HG03175 (cell line): Measurements from ENCODE around the gene PYGB.
A peak's percentile ranks its signal among the peaks of the same experiment; 100 is the strongest.

ENCODE experiments used
- ATAC-seq: cut with Tn5 transposase; IDR thresholded peaks from one replicate; pipeline ENCODE4 v1.9.1; 2021; ENCODE audit warnings: mild to moderate bottlenecking, moderate library complexity; ENCODE audit not compliant: unreplicated experiment

Gene PYGB

GRCh38 chr20:25247956-25248785, at the start of gene PYGB:
PYGB (plus strand) TSS chr20:25248085; CDS start chr20:25248179, 94 bp downstream.
- peak; percentile 63 for ATAC-seq

- no peak for ATAC-seq
Measured at GRCh38 chr20:25198663-25199383, 49.1 kb upstream of the PYGB start.

- ATAC-seq, result no peak
Measured at GRCh38 chr20:25199473-25200260, 48.2 kb upstream of the PYGB start.

GRCh38 chr20:25203089-25203488, 44.8 kb upstream of the PYGB start:
- no peak for ATAC-seq

DNA sequence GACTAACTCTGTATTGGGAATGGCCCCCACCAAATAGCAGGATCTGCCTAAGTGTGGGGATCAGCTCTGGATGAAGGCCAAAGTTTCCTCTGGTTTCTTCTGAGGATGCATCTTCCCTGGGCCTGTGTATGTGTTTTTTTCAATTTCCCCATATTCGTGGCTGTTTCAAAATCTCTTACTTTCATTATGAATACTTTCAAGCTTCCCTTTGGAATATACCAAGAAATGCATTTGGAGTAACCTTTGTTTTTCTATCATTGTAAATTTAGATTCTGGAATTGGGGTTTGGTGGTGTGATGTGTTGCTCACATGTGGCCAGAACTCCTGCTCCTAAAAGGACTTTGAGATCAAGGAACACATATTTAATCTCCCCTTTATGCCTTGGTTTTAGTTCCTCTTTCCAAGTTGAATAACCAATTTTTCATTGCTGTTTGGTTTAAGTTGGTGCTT, 44.0 kb upstream of the PYGB start:
- no peak for ATAC-seq

DNA sequence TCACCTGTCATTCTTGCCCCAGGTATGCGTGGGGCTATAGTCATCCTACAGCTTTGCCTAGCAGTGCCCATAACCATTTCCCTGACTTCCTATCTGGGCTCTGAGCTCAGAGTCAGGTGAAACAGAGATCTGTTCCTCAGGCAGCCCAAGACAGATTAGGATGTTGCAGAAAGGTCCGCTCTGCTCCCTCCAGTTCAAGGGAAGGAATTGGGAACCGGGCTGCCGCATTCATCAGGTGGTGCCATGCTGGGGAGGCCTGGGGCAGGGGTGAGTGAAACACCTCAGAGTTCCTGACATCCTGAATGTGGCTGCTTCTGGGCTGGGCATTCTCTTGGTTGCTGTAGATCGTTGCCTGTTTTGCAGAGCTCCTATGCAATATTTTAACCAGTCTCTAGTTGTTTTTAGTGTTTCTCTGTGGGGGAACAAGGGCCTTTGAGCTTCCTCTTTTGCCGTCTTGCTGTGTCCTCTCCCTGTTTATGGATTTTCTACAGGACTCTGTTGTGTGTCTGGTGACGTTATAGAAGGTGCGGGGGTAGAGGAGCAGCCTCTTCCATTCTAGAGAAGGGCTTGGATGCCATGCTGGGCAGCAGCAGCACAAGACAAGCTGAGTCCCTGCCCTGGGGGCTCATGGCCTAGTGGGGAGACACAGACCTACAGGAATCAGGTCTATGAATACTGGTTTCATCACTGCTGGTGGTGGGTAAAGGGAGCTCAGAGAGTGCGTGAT, 43.2 kb upstream of the PYGB start:
- no peak for ATAC-seq

DNA sequence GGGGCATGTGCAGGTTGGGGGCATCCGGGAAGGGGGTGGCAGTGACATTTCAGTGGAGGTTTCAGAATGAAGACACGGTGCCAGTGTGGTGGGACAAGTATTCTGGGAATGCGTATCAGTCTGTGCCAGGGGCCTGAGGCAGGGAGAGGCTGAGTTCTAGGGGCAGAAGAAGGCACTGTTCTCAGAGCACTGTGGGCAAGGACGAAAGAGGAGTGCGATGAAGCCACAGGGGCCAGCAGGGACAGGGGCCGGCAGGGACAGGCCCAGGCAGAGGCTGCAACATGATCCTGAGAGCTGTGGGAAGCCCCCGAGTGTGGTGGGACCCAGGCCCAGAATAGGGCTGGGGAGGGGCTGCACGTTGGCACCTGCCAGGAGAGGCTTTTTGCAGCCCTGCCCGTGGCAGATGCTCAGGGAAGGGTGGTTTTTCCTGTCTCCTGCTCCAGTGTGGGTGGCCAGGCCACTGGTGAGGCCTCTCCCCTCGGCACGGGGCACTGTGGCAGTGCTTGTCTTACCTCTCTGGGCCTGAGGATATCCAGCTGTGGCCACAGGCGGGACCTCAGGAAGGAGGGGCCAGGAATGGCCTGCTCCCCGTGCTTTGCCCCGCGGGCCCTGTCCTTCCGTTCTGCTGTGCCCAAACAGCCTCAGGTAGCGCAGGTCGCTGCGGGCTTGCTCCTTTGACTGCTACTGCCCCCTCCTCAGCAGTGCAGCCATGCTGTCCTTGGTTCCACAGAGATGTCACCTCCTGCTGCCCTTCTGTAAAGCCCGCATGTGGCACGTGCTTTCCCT, 42.4 kb upstream of the PYGB start:
- no peak for ATAC-seq

- no peak for ATAC-seq
Measured at GRCh38 chr20:25206063-25206403, 41.9 kb upstream of the PYGB start.

- ATAC-seq, result no peak
Measured at GRCh38 chr20:25206548-25206947, 41.3 kb upstream of the PYGB start.

DNA sequence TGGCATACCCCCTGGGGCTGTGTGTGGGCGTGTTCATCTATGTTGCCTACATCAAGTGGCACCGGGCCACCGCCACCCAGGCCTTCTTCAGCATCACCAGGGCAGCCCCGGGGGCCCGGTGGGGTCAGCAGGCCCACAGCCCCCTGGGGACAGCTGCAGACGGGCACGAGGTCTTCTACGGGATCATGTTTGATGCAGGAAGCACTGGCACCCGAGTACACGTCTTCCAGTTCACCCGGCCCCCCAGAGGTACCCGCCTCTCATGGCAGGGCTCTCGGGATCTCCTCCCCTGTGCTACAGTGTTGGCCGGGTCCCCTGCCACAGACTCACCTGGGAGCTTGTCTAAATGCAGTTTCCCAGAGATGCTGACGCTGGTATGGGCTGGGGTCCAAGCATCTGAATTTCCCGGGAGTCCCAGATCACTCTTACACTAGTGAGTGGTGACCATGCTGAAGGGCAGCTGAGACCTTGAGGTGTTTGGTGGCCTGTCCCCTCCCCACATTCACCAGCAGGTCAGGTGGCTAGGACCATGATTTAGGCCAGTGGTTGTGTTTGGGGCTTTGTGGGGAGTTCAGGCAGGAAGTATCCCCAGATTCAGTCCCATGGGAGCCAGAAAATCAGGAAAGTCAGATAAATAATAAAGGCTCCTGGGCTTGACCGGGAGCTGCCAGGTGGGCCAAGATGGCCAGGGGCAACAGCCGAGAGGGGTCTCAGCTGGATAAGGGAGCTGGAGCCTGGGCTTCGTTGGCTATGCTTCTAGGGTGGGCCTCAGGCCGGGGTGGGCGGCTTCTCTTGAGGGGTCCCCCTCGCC, 40.5 kb upstream of the PYGB start:
- ATAC-seq, result no peak

GRCh38 chr20:25207960-25208534, 39.8 kb upstream of the PYGB start:
- ATAC-seq, result no peak

DNA sequence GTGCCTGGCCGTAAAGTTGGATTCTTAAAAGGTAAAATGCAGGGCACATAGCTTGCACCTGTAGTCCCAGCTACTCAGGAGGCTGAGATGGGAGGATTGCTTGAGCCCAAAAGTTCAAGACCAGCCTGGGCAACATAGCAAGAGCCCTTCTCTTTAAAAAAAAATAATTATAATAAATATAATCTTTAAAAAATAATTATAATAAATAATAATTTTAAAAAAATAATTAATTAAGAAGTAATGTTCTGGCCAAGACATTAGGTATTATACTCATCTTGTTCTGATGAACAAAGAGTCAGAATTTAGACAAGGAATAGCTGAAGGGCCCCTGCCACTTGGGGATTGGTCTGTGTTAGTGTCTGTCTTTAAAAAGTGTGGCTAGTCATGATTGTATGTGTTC, 38.5 kb upstream of the PYGB start:
- ATAC-seq, result no peak

GRCh38 chr20:25209911-25210310, 38.0 kb upstream of the PYGB start:
- no peak for ATAC-seq

DNA sequence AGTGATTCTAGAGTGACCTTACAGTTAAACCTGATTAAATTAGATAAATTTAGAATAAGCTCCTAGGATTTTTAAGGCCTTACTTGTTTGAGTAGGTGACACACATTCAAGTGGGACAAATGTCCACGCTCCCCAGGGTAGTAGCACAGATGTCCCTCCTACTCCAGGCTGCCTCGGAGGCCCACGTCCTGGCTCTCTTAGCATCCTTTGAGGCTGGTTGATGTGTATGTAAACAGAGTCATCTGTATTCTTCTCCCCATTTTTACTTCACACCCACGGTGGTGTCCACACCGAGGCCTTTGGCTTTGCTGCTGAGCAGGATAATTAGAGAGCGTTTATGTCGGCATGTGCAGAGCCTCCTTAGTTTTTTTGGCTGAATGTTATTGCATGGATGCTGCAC, 36.6 kb upstream of the PYGB start:
- no peak for ATAC-seq

- no peak for ATAC-seq
Measured at GRCh38 chr20:25212242-25212641, 35.6 kb upstream of the PYGB start.

GRCh38 chr20:25213566-25214425, 34.1 kb upstream of the PYGB start:
- no peak for ATAC-seq

DNA sequence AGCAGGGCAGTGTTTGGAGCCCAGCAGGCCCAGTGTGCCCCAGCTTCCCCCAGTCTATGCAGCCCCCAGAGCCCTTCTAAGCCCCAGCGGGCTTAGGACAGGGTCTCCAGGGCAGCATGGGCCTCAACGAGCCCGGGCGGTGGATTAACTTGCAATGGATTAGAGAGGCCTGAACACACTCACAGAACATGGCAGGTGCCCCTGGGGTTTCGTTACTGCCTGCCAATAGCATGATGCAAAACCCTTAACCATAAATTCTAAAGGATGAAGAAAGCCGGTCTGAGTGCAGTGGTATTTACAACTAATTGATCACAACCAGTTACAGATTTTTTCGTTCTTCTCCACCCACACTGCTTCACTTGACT, 33.5 kb upstream of the PYGB start:
- no peak for ATAC-seq

- no peak for ATAC-seq
Measured at GRCh38 chr20:25214819-25215218, 33.1 kb upstream of the PYGB start.
